Psoas muscle (tissue), 8 donors: ENCODE results near the gene AKAP9. TPM values are rescaled to one million over a fixed set of nuclear protein-coding genes. Genes with fewer than 3 reads are reported as not detected.

ENCODE experiments used
- ATAC-seq, 4 donors: fragments of 200-7000 bp; cut with Tn5 transposase; one replicate each; pipeline ENCODE4 v1.9.1; 2020; ENCODE audit warnings: moderate library complexity in 3 of 4, mild to moderate bottlenecking in 2 of 4
- DNase-seq, 2 donors: peaks; one replicate each; pipeline ENCODE4 v3.0.0-alpha.2; 2020
- H3K27ac ChIP-seq: fragments of 200-600 bp; one replicate; pipeline ENCODE4 v1.8.0; 2022
- H3K27me3 ChIP-seq, 3 donors: fragments of 200-600 bp in 1 of 3; one replicate each; pipeline versions ENCODE4 v1.6.1 to v1.8.0; 2013 to 2022; ENCODE audit warnings: low read length in 2 of 3, mild to moderate bottlenecking in 2 of 3, moderate library complexity in 1 of 3; ENCODE audit not compliant: insufficient read depth in 3 of 3
- H3K36me3 ChIP-seq, 2 donors: fragments of 200-600 bp in 1 of 2; one replicate each; pipeline versions ENCODE4 v1.6.1 to v1.8.0; 2013 to 2022; ENCODE audit warnings: low read depth in 1 of 2, mild to moderate bottlenecking in 1 of 2, moderate library complexity in 1 of 2; ENCODE audit not compliant: insufficient read depth in 1 of 2
- H3K4me1 ChIP-seq: fragments of 200-600 bp; one replicate; pipeline ENCODE4 v1.8.0; 2022
- H3K4me3 ChIP-seq: fragments of 200-600 bp; one replicate; pipeline ENCODE4 v1.8.0; 2022; ENCODE audit warnings: mild to moderate bottlenecking
- H3K9me3 ChIP-seq: fragments of 200-600 bp; one replicate; pipeline ENCODE4 v1.8.0; 2022
- CTCF ChIP-seq: fragments of 200-600 bp; IDR thresholded peaks from one replicate; pipeline ENCODE4 v1.8.0; 2022; ENCODE audit warnings: antibody characterized with exemption
- WGBS, 3 donors: extraction: QIAGEN DNeasy Blood & Tissue Kit; methylation state at CpG; one replicate each; pipeline versions ENCODE4 v1.1.6 to v1.1.7; 2013; 5-methylcytosine and 5-hydroxymethylcytosine counted together
- intact Hi-C, 2 donors: fragments of 100-400 bp; cut with DNase I; formaldehyde crosslinking; loops; one replicate each; pipeline versions ENCODE4 v1.11.0 to v1.14.2; 2022
- polyA plus RNA-seq, 3 donors: library from polyadenylated mRNA; stranded (reverse); fragments of 200-250 nt; gene quantifications; one replicate each; pipeline ENCODE4 v1.2.3, GENCODE V29; 2013
- total RNA-seq, 4 donors: library from RNA; stranded (reverse); fragmentation: NEBNext Ultra II Directional in 2 of 4; extraction: Animal tissue kit (Norgen Biotek cat#: 25700) in 2 of 4; gene quantifications; one replicate each; pipeline versions ENCODE4 v1.2.1 to v1.2.4, GENCODE V29; 2021 to 2023
- donor health status: healthy with polysubstance abuse.
- donor health status: DM: no; HTN: no; CAD: no; lungs with moderate emphysema.
- donor health status: Bipolar disorder and iron deficiency.
- donor health status: healthy.
- donor health status: DM: yes; HTN: yes; CAD: no.
- donor health status: DM: no; HTN: no; CAD: no.
- donor health status: DM: no; HTN: no; CAD: no.
- donor health status: DM: yes; HTN: yes; CAD: no.

The AKAP9 gene
- total and polyA plus RNA-seq, 7 donors, result 6.0 to 44.4 (median 24.6) TPM

GRCh38 chr7:92158660-92159575, 218.3 kb downstream of the AKAP9 start:
- WGBS, 3 donors, result 93 to 95% (median 94%) methylated on average over 3 of the region's 3 CpGs
- Histone ChIP-seq H3K4me1 (no peaks in the 10 kb centered on the region), H3K9me3 (no peaks in the 10 kb centered on the region), H3K36me3 (no peaks in the 10 kb centered on the region), H3K4me3 (no peak overlapping the region), H3K27me3 (no peaks in the 10 kb centered on the region), H3K27ac (no peak overlapping the region)
- ATAC-seq (no peak), DNase-seq (no peak)
- intact Hi-C loops, result no loop called here
- no peak for TF ChIP-seq CTCF

Other genes starting within 250 kb of the AKAP9 start
- gene MTERF1, start 60.2 kb upstream of the AKAP9 start, total RNA-seq, result 1 to 10 TPM; 5.0 to 8.0 (median 6.9) TPM
- gene MTERF1, start 60.2 kb upstream of the AKAP9 start, polyA plus RNA-seq, result 10 to 100 TPM in 1 of 3 donors, 1 to 10 TPM in 2; 5.5 to 18.2 (median 7.6) TPM
- 10 to 100 TPM in 2 of 4 donors, 1 to 10 TPM in 2; 7.9 to 23.9 (median 12.7) TPM for gene CYP51A1, start 193.6 kb downstream of the AKAP9 start, total RNA-seq
- 1 to 10 TPM; 4.2 to 4.9 (median 4.4) TPM for gene CYP51A1, start 193.6 kb downstream of the AKAP9 start, polyA plus RNA-seq
- gene LRRD1, start 238.3 kb downstream of the AKAP9 start, total RNA-seq, result not detected
- under 1 TPM in 1 of 3 donors, not detected in 2; 0.08 TPM for gene LRRD1, start 238.3 kb downstream of the AKAP9 start, polyA plus RNA-seq